Epidermal melanocyte (primary cell): ENCODE measurements around the gene CFAP73.

ENCODE experiments used
- DNase-seq: peaks from one replicate; pipeline ENCODE4 v3.0.0; 2011; ENCODE audit warnings: low spot score; ENCODE audit not compliant: insufficient read length

The CFAP73 gene

GRCh38 chr12:113163030-113163360, 13.5 kb downstream of the CFAP73 start:
- no peak for DNase-seq

DNA sequence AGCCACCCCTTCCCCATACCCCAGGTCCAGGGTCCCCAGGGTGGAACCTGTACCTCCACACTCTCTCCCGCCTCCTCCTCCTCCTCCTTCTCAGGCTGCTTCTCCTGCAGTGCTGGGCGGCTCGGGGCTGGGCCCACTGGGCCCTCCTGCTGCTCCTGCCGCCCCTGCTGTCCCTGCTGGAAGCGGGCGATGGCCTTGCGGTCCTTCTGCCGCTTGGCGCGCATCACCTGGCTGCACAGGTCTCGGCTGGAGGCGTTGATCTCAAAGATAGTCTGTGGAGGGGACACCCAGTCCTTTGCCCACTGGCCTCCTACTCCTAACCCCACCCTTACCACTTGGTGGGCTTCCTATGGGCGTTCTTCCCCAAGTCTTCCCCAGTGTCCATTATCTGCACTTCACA, 14.5 kb downstream of the CFAP73 start:
- DNase-seq: peak; percentile 11

DNA sequence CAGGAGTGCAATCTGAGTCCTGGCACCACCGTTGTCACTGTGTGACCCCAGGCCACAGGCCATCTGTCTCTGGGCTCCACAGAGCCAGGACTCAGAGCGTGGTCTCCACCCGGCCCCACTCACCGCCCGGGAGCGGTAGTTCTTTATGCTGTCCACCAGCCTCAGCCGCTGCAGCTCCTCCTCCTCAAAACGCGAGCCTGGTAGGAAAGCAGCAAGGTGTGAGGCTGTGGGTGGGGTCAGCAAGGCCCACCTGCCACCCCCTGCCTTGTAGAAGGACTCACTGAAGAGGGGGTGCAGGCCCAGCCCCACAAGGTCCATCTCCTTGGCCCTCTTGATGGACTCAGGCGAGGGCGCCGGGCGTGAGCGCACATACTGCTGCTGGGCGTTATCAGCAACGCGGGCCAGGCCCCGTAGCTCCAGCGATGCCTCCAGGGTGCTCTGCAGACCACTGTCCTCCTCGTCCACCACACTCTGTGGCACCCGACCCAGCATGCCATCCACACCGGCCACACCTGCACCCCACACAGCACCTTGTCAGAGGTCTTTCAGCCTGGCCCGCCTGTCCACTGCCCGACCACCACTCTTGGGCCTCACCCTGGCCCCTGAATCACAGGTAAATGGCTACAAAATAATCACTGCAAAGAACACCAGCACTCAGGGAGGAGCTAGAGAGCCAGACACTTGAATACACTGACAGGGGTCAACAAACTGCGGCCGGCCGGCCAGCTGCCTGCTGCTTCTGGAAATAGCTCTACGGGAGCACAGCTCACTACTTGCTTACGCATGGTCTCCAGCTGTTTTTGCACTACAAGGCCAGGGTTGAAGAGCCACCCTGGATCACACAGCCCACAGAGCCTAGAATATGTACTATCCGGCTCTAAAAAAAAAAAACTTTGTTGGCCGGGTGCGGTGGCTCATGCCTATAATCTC, 16.3 kb downstream of the CFAP73 start:
- DNase-seq: no peak

GRCh38 chr12:113167868-113168267, 18.3 kb downstream of the CFAP73 start:
- no peak for DNase-seq

DNA sequence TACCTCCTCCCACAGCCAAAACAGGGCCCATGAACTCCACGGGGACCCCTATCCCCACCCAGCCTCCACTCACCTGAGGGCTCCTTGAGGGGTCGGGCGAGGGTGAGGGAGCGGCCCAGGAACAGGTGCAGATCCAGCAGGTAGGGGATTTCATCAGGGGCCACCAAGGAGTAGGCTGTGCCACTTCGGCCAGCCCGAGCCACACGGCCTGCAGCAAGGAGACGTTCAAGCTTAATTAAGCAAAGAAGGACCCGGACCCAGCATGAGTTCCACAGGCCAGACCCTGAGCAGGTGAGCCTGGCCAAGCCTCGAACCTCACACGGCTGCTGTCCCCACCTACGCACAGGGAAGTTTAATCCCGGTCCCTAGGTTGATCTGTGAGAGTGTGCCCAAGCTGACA, 20.2 kb downstream of the CFAP73 start:
- peak; percentile 14 for DNase-seq

GRCh38 chr12:113170457-113170856, 20.9 kb downstream of the CFAP73 start:
- DNase-seq: no peak

DNA sequence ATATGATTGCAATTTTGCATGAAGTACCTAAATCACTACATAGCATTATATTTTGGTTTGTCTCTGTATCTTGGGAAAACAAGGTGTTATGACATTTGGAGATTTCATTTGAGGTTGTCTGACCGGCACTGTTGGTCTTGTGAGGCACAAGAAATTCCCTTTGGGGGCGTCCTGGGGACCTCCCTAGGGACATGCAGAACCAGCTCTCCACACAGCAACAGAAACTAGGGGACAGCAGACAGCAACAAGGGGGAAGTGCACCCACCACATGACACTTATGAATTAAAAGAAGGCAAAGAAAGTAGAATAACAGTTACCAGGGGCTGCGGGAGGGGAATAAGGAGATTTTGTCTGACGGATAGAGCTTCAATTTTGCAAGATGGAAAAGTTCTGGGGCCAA, 21.4 kb downstream of the CFAP73 start:
- peak; percentile 9 for DNase-seq

DNA sequence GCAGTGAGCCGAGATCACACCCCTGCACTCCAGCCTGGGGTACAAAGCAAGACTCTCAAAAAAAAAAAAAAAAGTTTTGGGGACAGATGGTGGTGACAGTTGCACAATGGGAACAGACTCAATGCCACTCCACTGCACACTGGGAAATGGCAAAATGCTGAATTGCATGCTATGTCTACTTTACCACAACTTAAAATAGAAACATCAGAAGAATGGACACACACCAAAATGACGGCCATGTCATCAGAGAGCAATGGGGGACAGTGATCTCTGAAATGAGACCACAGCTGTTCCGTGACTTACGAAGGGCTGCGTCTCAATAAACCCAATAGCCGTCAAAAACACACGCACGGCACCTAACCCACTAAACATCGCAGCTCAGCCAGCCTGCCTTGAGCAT, 22.0 kb downstream of the CFAP73 start:
- peak; percentile 12 for DNase-seq

GRCh38 chr12:113172185-113172584, 22.7 kb downstream of the CFAP73 start:
- no peak for DNase-seq

- DNase-seq: no peak
Observed at GRCh38 chr12:113173081-113173698, 23.7 kb downstream of the CFAP73 start.

DNA sequence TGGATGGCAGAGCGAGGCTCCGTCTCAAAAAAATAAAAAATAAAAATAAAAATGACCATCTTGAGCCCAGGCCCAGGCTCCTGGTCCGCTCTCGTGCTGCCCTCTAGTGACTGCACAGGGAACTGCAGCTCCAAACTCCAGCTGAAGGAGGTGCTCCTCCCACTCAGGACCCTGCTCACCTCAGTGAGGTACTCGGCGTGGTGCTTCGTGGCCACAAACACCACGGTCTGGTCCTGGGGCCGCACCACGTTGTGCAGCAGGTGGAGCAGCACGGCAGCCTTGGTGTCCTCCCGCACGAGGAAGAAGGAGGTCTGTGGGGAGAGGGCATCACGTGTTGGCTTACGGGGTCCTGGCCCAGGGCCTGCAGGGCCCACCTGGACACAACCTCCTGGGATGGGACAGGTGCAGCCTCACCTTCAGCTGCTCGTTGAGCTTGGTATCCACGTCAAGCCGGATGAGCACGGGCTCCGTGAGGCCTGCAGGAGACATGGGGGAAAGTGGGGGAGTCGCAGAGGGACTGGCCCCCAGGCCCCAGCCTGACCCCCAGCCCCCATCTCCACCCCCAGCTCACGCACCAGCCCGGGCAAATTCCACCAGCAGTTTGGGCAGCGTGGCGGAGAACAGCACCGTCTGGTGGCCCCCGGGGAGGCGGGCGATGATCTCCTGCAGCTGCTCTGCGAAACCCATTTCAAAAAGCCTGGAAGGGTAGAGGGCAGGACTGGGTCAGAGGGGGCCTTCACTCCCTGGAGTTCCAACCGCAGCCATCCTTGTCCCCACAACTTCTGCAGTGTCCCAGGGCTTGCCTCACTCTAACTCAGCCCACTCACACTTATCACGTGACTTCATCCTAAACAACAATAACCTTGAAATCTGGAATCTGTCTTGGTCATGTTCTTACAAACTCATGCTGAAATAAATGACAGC, 25.2 kb downstream of the CFAP73 start:
- DNase-seq: peak; percentile 76

- DNase-seq: no peak
Observed at GRCh38 chr12:113179023-113179422, 29.5 kb downstream of the CFAP73 start.

DNA sequence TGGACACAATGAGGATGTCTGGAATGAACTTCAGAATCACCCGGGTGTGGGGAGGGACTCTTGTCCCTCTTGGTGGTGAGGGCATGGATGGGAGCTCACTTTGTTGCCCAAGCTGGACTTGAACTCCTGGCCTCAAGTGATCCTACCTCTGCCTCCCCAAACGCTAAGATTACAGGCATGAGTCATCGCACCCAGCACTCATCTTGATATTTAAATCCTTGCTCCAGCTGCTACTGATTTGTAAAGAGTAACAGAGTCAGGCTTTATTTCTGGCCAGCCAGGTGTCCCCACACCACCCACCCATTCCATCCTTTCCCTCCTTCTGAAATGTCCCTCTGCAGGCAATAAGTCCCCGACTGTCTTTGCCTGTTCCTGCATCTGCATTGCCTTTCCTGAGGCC, 30.8 kb downstream of the CFAP73 start:
- DNase-seq: no peak

DNA sequence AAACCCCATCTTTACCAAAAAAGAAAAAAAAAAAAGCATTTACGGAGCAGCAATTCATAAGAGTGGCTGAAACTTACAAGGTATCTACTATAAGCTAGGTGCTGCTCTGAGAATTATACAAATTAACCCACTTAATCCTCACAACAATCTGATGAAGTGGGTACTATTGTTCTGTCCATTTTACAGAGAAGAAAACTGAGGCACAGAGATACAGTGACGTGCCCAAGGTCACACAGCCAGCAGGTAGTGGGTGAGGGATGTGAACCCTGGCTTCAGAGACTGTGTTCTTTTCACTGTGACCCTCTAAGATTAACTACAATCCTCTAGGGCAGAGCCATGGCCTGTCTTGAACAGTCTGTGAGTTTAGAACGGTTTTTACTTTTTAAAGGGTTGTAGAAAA, 32.5 kb downstream of the CFAP73 start:
- no peak for DNase-seq

GRCh38 chr12:113183030-113183589, 33.6 kb downstream of the CFAP73 start:
- DNase-seq: no peak

GRCh38 chr12:113184098-113184899, 34.8 kb downstream of the CFAP73 start:
- DNase-seq: no peak

DNA sequence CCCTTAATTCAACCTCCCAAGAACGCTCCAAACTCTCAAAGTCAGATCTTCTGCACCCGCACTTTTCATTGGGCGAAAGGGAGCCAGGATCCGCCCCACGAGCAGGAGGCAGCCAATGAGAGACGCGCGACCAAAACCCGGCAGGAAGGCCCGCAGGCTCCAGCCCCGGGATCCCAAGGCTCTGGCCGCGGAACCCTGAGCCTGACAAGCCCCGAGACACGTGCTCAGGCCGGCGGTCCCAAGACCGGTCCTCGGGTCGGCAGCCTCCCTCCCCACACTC, 35.3 kb downstream of the CFAP73 start:
- DNase-seq: peak; percentile 92

- DNase-seq: peak; percentile 50
Observed at GRCh38 chr12:113185180-113186032, 35.9 kb downstream of the CFAP73 start, which contains the start of the genes DDX54 and RITA1. Gene DDX54 (minus strand): TSS chr12:113185478. CDS start chr12:113185451, 27 bp downstream. Gene RITA1 (plus strand): TSS chr12:113185721. CDS start chr12:113186747, 1,026 bp downstream.

DNA sequence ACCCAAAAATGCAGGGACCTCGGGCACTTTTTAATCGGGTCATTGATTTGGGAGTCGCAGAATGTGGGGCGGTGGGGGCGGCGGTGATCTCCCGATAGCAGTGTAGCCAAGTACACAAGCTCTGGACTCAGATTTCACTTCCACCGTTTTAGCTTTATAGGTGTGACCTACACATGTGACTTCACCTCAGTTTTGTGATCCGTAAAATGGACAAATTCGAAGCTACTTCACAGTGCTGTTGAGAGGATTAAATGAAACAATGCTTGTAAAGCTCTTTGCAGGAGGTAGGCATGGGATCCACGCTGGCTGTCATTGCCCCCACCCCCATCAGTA, 36.5 kb downstream of the CFAP73 start:
- DNase-seq: no peak
